Mucosa of descending colon (tissue), 3 donors: ENCODE measurements around the gene NPAS4. TPM values are rescaled to one million over a fixed set of nuclear protein-coding genes. Genes with fewer than 3 reads are reported as not detected.
"Not testable (repeated sequence)": the region's sequence is repeated elsewhere in the genome, so short reads cannot be mapped to it uniquely, and the experiment has no call there.

Experiments used
- ATAC-seq: fragments of 200-7000 bp; cut with Tn5 transposase; one replicate; pipeline ENCODE4 v1.9.1; 2020; ENCODE audit warnings: mild to moderate bottlenecking, moderate library complexity
- DNase-seq, 3 donors: peaks; one replicate each; pipeline ENCODE4 v3.0.0-alpha.2; 2020
- H3K36me3 ChIP-seq: fragments of 200-600 bp; one replicate; pipeline ENCODE4 v1.8.0; 2021; ENCODE audit warnings: low read depth, mild to moderate bottlenecking
- H3K4me1 ChIP-seq: fragments of 200-600 bp; one replicate; pipeline ENCODE4 v1.8.0; 2021; ENCODE audit warnings: low read depth, mild to moderate bottlenecking
- H3K4me3 ChIP-seq: fragments of 200-600 bp; one replicate; pipeline ENCODE4 v1.8.0; 2021; ENCODE audit warnings: mild to moderate bottlenecking
- H3K9me3 ChIP-seq: fragments of 200-600 bp; one replicate; pipeline ENCODE4 v1.8.0; 2021; ENCODE audit warnings: mild to moderate bottlenecking
- CTCF ChIP-seq: fragments of 200-600 bp; IDR thresholded peaks from one replicate; pipeline ENCODE4 v1.8.0; 2022; ENCODE audit warnings: antibody characterized with exemption, mild to moderate bottlenecking
- intact Hi-C, 2 donors: fragments of 100-400 bp; cut with DNase I in 1 of 2; cut with micrococcal nuclease in 1 of 2; formaldehyde crosslinking; loops; one replicate each; pipeline versions ENCODE4 v1.11.0 to v1.11.1; 2022; cut with DNase I, micrococcal nuclease
- total RNA-seq, 3 donors: library from RNA; stranded (reverse); fragmentation: NEBNext Ultra II Directional in 2 of 3; extraction: Animal tissue kit (Norgen Biotek cat#: 25700) in 2 of 3; gene quantifications; one replicate each; pipeline versions ENCODE4 v1.2.1 to v1.2.4, GENCODE V29; 2021 to 2023
- donor health status: DM: no; HTN: no; CAD: no; lungs with moderate emphysema.
- donor health status: DM: no; HTN: no; CAD: no.
- donor health status: DM: no; HTN: yes; CAD: no.

The NPAS4 gene
- total RNA-seq, 3 donors from 2014 or later = 5.6 TPM; not detected in 2

- H3K4me1 ChIP-seq = no peaks in the 10 kb centered on the region
- intact Hi-C loops = no loop called here
- DNase-seq = peak in 2 of 3 donors; percentile 75 to 81
- H3K4me3 ChIP-seq = no peak overlapping the region
- H3K36me3 ChIP-seq = no peaks in the 10 kb centered on the region
- TF ChIP-seq CTCF = peak; percentile 59
- H3K9me3 ChIP-seq = no peaks in the 10 kb centered on the region
- peak; percentile 88 for ATAC-seq
Measured at GRCh38 chr11:66429983-66430602, 9.3 kb downstream of the NPAS4 start.

- DNase-seq, H3K4me1 ChIP-seq, H3K36me3 ChIP-seq, H3K9me3 ChIP-seq, H3K4me3 ChIP-seq, ATAC-seq, intact Hi-C loops: not testable (repeated sequence)
Measured at GRCh38 chr11:66431287-66431686, 10.5 kb downstream of the NPAS4 start.

GRCh38 chr11:66431871-66432329, 11.1 kb downstream of the NPAS4 start:
- DNase-seq, H3K36me3 ChIP-seq, H3K9me3 ChIP-seq, H3K4me1 ChIP-seq, intact Hi-C loops, H3K4me3 ChIP-seq, ATAC-seq: not testable (repeated sequence)

GRCh38 chr11:66432597-66432996, 11.8 kb downstream of the NPAS4 start:
- Histone ChIP-seq H3K4me1 (no peaks in the 10 kb centered on the region), H3K9me3 (no peaks in the 10 kb centered on the region), H3K36me3 (no peaks in the 10 kb centered on the region), H3K4me3 (no peak overlapping the region)
- no peak for ATAC-seq
- DNase-seq = no peak
- TF ChIP-seq CTCF = no peak
- intact Hi-C loops = no loop called here

- DNase-seq (no peak), ATAC-seq (peak; percentile 33)
- no peaks in the 10 kb centered on the region for H3K4me1 ChIP-seq
- peaks cover 1% of the 10 kb centered on the region for H3K9me3 ChIP-seq
- H3K4me3 ChIP-seq = peak overlapping the region; percentile 71
- intact Hi-C loops = no loop called here
- TF ChIP-seq CTCF = no peak
- no peaks in the 10 kb centered on the region for H3K36me3 ChIP-seq
Measured at GRCh38 chr11:66437979-66438503, 17.2 kb downstream of the NPAS4 start.

GRCh38 chr11:66438504-66439466, 17.9 kb downstream of the NPAS4 start, which contains the start of gene MRPL11:
TSS of gene MRPL11 (minus strand) at chr11:66438848. CDS start at chr11:66438754, 94 bp downstream.
- peak; percentile 62 for TF ChIP-seq CTCF
- DNase-seq (peak; percentile 89 to 99 (median 95)), ATAC-seq (peak; percentile 100)
- peak within 1 kb of the TSS; percentile 71 for H3K4me3 ChIP-seq
- intact Hi-C loops = no loop called here
- peaks cover 9% of the 10 kb centered on the region for H3K9me3 ChIP-seq
- no peaks in the 10 kb centered on the region for H3K4me1 ChIP-seq
- H3K36me3 ChIP-seq = no peaks in the 10 kb centered on the region

GRCh38 chr11:66440101-66440939, 19.5 kb downstream of the NPAS4 start:
- H3K36me3 ChIP-seq, intact Hi-C loops, H3K9me3 ChIP-seq, DNase-seq, H3K4me1 ChIP-seq, ATAC-seq, H3K4me3 ChIP-seq: not testable (repeated sequence)

- H3K4me3 ChIP-seq, DNase-seq, ATAC-seq, H3K9me3 ChIP-seq, H3K4me1 ChIP-seq, H3K36me3 ChIP-seq, intact Hi-C loops: not testable (repeated sequence)
Measured at GRCh38 chr11:66440940-66441282, 20.1 kb downstream of the NPAS4 start.
